NB4 (cell line): ENCODE measurements around the gene KLF12.

ENCODE experiments used
- CTCF ChIP-seq: IDR thresholded peaks from one replicate; pipeline ENCODE4 v1.5.1; 2012; ENCODE audit warnings: low read depth, low read length
- POLR2A ChIP-seq: IDR thresholded peaks from 2 replicates; pipeline ENCODE4 v1.6.1; 2011; ENCODE audit warnings: mild to moderate bottlenecking; ENCODE audit not compliant: insufficient read length; ENCODE audit errors: extremely low read depth

GRCh38 chr13:74171641-74172040, 37.4 kb upstream of the KLF12 start:
- no peak for TF ChIP-seq CTCF
- TF ChIP-seq POLR2A = no peak
